ENCODE data around the gene SLC23A1.
"Not testable (repeated sequence)": the region's sequence is repeated elsewhere in the genome, so short reads cannot be mapped to it uniquely, and the experiment has no call there.

Gene SLC23A1

GRCh38 chr5:139389701-139390638 lies 6.9 kb upstream of the SLC23A1 start, which contains the start of gene MZB1:
Gene MZB1, minus strand, starts transcription at chr5:139389913. Its CDS starts 57 bp downstream, at chr5:139389856.
- no peak within 1 kb of the TSS for H3K4me3 ChIP-seq (ENCODE audit: low read length)
- TF ChIP-seq CTCF (conservative IDR thresholded peaks at IDR 0.05; ENCODE audit: low read length) = no peak
- DNase-seq (ENCODE audit: low read depth) = no peak

- H3K4me3 ChIP-seq (ENCODE audit: low read length) = peak overlapping the region; percentile 13; the same call in 1 of the 2 replicates
- no peak for TF ChIP-seq CTCF (conservative IDR thresholded peaks at IDR 0.05; ENCODE audit: low read length)
- peak; percentile 50 for DNase-seq (ENCODE audit: low read depth)
Measured at GRCh38 chr5:139388198-139388821, 5.2 kb upstream of the SLC23A1 start.

- no peak overlapping the region for H3K4me3 ChIP-seq (ENCODE audit: low read length)
- TF ChIP-seq CTCF (conservative IDR thresholded peaks at IDR 0.05; ENCODE audit: low read length) = no peak
- DNase-seq (ENCODE audit: low read depth) = no peak
Measured at GRCh38 chr5:139387611-139388197, 4.6 kb upstream of the SLC23A1 start.

- not testable (repeated sequence) for DNase-seq (ENCODE audit: low read depth); H3K4me3 ChIP-seq (ENCODE audit: low read length)
Measured at GRCh38 chr5:139386956-139387355, 3.9 kb upstream of the SLC23A1 start.

- H3K4me3 ChIP-seq (ENCODE audit: low read length) = no peak overlapping the region
- no peak for TF ChIP-seq CTCF (conservative IDR thresholded peaks at IDR 0.05; ENCODE audit: low read length)
- no peak for DNase-seq (ENCODE audit: low read depth)
Measured at GRCh38 chr5:139386050-139386438, 2.9 kb upstream of the SLC23A1 start.

- DNase-seq (ENCODE audit: low read depth) = no peak
- H3K4me3 ChIP-seq (ENCODE audit: low read length) = peak overlapping the region; percentile 54
- peak; percentile 18; the same call in 1 of the 2 replicates for TF ChIP-seq CTCF (conservative IDR thresholded peaks at IDR 0.05; ENCODE audit: low read length)
Measured at GRCh38 chr5:139385061-139386049, 2.3 kb upstream of the SLC23A1 start.

All from AG10803 (cell line).